Stimulated activated CD8-positive, alpha-beta memory T cell treated with anti-CD3 and anti-CD28 coated beads, Interleukin-4, amount 100 ng/mL, for 1 hour (primary cell): ENCODE data around the gene ITIH1.
"Not testable (repeated sequence)": the region's sequence is repeated elsewhere in the genome, so short reads cannot be mapped to it uniquely, and the experiment has no call there.

Source experiments
- DNase-seq, 2 donors: peaks; one replicate each; pipeline ENCODE4 v3.0.0-alpha.2; 2020; ENCODE audit warnings: low read depth in 2 of 2, low spot score in 1 of 2

Gene ITIH1

DNA sequence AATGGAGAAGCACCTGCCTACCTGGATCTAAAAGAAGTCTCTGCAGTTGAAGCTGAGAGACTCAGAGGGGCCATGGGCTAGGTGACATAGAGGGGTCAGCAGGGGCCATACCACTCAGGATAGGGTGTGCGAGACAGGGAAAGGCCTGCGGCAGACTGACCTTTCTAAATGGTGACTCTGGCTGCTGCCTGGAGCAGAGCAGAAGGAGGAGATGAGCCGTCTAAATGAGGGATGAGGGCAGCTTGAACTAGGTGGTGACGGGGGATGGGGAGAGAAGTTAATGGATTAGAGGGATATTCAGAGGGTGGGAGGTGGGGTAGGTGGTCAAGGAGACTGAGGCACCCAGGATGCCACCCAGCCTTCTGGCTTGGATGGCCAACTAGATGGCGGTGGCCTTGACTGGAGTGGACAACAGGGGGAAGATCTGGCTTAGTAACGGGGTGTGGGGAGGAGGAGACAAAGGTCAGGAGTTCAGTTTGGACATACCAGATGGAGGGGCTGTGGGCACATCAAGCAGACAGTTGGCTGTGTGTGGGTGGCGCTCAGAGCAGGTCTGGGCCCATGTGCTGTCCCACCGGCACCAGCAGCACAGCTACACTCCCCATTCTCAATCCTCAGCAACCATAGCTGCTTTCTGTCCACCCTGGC is 3.2 kb upstream of the ITIH1 start:
- DNase-seq, result no peak

DNA sequence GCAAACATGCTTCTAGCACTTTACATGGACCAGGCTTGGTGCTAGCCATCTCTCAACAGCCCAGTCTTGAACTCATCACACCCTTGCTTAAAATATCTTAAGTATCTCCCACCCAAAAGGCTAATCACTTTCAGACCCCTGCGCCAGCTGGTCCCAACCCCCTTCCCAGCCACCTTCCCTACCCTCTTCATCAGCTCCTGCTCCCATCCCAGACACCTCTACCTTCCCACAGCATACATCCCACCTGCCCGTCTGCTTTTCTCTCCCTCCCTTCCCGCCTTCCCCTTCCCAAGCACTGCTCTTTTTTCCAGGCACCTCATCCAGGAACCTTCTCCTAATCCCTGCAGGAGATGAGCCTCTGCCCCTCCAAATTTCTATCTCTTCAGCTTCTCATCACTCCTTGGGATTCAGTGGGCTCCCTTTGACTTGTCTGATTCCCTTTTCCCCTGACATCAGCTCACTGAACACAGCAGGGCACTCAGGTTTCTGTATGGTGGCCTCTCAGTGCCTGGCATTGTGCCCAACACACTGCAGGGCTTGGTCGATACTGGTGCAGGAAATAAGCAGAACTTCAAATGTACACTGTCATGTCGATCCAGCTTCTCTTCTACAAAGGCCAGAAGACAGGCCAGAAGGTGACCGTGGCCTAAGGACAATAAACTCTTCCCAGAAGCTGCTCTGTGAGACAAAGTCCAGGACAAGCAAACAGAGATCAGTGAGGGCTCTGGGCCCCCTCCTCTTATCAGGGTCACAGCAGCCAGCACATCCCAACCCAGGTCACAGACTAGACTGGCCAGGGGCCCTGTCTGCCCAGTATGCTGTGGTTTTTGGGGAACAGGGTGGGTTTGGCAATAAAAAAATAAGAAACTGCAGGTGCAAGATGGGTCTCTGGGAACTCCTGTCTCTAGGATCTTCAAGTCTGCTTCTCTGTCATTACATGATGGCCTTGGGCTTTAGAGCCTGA is 2.2 kb upstream of the ITIH1 start:
- no peak for DNase-seq

DNA sequence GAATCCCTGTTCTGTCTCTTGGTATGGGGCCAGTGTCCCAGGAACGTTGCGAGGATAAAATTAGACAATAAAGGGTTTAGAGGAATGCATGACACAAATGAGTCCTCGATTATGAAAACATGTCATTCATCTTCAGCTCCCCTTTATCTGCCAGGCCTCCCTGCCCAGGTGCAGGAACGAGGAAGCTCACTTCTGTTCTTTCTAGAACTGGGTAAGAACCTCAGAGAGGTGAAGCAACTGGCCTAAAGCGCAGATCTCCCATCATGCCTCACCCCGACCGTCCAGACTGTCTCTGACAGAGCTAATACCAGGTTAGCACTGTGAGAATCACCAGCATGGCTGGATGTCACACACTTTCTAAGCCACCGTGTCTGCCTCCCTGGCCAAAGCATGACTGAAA is 1.5 kb upstream of the ITIH1 start:
- DNase-seq, result no peak

DNA sequence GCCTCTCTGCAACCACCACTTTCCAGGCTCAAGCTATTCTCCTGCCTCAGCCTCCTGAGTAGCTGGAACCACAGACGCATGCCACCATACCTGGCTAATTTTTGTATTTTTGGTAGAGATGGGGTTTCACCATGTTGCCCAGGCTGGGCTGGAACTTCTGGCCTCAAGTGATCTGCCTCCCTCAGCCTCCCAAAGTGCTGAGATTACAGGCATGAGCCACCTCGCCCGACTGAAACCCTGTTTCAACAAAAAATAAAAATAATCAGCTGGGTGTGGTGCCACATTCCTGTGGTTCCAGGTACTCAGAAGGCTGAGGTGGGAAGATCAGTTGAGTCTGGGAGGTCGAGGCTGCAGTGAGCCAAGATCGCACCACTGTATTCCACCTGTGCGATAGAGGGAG is 913 bp upstream of the ITIH1 start:
- DNase-seq, result not testable (repeated sequence)

DNA sequence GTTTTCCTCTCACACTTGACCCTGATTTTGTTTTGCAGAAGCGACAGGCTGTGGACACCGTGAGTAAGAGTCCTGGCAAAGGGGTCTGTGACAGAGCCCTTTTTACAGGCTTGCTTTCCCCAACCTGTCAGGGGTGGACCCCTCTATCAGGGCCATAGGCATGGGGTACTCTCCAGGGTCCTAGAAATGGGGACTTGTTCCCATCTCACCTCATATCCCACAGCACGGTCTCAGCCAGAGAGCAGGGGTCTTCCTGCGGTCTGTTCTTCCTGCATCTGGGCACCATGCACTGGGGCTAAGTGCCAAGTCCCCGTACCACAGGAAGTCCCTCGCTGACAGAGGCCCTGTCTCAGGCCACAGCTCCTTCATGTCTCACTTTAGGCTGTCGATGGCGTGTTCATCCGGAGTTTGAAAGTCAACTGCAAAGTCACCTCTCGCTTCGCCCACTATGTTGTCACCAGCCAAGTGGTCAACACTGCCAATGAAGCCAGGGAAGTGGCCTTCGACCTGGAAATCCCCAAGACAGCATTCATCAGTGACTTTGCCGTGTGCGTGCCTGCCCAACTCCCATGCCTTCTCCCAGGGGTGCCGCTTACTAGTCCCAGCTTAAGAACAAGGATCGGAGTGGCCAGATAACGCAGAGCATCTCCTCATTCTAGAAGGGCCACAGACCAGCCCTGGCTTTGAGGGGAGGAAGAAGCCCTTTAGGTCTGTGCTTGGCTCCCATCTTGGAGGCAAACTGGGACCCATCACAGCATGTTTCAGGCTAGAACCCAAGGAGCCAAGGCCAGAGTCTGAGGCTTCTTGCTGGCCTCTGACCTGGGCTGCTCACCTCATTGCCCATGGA is 783 bp downstream of the ITIH1 start:
- no peak for DNase-seq

DNA sequence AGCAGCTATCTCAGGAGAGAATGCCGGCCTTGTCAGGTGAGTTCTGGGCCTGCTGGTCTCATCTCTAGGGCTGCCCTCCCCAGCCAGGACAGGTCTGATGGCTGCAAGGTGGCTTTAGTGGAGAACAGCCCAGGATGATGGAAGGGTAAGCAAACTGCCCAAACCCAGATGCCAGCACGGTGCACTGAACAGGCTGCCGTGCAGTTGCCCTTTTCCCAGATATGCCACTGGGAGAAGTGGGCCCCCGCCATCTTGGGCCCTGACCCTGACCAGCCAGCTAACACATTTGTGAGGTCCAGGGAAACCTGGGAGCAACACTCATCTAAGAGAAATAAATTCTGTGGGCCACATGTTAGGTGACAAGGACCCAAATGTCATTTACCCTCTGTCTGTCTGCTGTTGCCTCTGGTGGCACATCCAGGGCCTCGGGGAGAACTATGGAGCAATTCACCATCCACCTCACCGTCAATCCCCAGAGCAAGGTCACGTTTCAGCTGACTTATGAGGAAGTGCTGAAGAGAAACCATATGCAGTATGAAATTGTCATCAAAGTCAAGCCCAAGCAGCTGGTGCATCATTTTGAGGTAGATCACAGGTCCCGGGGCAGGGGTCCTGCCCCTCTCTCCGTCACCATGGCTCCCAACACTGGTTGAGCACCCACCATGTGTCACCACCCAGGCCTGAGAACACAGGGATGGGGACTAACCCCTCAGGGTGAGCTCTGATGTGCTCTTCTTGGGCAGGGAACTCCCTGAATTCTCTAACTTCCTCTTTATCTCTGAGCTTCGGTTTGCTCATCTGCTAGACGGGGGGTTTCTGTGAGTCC is 1.8 kb downstream of the ITIH1 start:
- DNase-seq, result no peak

DNA sequence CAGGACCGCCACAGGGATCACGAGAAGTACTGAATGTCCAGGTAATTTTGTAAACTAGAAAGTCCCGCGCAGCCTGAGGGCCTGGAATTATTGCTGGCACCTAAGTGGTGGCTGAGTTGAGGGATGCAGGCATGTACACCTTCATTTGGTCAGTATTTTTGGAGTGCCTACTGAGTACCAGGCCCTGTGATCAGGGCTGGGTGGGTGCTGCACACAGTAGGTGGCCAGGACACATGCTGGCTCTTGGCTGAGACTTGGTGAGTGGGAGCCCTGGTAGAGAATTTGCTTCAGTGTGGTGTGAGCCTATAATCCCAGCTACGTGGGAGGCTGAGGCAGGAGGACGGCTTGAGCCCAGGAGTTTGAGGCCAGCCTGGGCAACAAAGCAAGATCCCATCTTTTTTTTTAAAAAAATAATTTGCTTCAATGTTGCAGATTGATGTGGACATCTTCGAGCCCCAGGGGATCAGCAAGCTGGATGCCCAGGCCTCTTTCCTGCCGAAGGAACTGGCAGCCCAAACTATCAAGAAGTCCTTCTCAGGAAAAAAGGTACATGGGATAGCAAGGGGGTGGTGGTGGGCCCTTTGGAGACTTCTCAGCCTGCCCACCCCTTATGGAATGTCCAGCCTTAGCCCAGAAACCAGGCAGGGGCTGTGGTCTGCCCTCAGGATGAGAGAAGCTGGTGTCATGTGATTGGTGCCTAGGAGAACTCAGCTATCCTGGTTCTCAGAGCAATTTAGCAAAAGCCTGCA is 2.6 kb downstream of the ITIH1 start:
- DNase-seq, result no peak

DNA sequence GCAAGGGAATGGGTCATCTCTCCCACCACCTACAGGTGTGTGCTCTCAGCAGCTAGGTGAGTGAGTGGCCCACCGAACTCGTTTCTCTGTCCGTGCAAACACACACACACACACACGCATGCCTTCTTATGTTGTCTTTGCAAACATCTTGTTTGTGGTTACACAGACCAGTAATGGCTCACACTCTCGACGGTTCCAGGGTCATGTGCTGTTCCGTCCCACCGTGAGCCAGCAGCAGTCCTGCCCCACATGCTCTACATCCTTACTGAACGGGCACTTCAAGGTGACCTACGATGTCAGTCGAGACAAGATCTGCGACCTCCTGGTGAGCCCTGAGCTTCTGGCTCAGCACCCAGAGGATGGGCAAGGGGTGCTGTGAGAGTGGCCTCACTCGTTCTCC is 4.3 kb downstream of the ITIH1 start:
- no peak for DNase-seq

DNA sequence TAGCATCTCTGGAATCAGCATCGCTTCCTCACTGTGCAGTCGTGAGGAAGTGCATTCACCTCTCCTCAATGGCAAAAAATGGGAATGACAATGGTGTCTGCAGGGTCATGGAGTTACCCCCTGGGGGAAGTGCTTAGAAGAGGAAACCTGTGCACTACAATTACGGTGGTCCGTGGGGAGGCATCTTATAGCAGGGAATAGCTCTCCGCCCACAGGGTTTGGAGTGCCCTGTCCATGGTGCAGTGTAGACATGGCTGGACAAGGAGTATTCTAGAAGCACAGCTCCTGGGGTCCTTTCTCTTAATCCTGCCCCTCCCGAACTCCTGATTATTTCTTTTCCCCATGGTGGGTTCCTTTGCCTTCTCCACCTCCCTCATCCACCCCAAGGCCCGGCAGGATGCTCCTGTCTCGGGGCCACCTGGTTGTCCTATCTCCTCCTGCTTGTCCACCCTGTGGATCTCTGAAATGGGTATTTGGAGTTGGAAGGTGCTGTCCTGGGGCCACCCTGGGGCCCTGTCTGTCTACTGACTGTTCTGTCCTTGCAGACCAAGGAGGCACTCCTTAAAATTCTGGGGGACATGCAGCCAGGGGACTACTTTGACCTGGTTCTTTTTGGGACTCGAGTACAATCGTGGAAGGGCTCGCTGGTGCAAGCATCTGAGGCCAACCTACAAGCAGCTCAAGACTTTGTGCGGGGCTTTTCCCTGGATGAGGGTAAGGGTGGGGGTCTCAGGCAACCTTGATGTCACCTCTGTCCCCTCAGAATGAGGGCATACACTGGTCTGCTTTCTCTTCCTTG is 5.2 kb downstream of the ITIH1 start:
- no peak for DNase-seq

DNA sequence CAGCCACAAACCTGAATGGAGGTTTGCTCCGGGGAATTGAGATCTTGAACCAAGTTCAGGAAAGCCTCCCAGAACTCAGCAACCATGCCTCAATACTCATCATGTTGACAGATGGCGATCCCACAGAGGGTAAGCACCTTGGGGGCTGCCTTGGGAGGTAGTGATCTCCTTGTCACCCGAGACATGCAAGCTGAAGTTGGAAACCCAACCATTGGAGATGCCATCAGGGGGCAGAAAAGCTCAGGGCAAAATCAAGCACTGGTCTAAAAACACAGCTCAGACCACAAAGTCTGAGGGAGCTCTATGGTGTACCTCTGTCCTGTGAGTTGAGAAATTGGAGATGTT is 5.8 kb downstream of the ITIH1 start:
- DNase-seq, result no peak

DNA sequence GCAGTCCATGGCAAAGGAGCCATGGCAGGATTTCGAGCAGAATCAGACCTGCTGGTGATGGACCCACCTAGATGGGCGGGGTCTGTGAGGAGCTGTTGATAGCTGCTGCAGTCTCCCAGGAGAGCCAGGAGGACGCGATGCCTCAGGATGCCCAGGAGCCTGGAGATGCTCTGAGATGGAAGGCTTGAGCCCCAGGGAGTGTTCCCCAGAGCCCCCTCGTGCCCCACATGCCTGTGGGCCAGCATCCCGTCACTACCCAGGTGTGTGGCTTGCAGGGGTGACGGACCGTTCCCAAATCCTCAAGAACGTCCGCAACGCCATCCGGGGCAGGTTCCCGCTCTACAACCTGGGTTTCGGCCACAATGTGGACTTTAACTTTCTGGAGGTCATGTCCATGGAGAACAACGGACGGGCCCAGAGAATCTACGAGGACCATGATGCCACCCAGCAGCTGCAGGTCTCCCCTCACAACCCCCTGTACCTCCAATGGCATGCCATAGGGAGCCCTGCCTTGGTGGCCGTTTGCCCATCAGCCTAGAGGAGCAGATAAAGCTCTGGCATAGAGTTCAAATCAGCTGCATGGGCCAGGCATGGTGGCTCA is 6.7 kb downstream of the ITIH1 start:
- DNase-seq, result no peak

DNA sequence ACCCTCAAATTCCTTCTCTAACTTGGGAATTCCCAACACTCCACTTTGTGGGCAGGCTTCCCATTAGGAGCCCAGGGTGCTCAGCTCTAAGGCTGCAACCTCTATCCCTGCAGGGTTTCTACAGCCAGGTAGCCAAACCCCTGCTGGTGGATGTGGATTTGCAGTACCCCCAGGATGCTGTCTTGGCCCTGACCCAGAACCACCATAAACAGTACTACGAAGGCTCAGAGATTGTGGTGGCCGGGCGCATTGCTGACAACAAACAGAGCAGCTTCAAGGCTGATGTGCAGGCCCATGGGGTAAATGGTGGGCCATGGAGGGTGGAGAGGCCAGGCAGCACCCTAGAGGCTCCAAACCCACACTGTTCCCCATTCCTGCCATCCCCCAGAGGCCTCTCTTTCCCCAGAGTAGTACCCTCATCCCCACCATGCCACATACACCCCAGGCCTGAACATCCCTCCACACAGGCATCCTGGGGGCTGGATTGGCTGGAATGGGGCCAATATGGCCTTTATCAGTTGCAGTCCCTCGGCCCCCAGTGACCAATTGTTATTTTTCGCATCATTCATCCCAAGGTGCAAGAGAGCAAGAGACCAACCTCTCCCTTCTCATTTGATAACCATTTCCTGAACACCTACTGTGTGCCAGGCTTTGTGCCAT is 7.7 kb downstream of the ITIH1 start:
- DNase-seq, result no peak

DNA sequence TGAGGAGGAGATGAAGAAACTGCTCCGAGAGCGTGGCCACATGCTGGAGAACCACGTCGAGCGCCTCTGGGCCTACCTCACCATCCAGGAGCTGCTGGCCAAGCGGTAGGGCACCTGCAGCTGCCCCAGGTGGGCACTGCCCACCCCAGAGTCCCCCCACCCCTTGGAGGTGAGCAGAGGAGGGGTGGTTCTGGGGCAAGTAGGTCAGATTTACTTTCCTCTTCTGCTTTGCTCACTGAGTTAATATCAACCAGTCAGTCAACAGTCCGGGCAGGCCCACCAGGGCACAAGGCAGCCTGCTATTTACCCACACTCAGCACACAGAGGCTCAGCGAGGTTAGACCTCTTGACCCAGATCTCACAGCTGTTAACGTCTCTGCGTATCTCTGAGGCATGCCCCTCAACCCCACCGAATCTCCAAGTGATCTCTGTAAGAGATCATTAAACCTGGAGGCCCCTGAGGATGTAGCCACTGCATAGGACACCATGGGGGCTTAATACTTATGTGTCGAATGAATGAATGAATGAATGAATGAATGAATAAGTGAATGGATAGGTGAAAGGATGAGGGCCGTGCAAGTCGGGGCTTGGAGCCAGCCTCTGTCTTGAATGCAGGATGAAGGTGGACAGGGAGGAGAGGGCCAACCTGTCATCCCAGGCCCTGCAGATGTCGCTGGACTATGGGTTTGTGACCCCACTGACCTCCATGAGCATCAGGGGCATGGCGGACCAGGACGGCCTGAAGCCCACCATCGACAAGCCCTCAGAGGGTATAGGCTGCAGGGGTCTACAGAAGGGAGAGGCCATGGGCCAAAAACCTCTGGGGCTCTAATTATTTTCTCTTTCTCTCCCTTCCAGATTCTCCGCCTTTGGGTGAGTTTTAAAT is 9.2 kb downstream of the ITIH1 start:
- no peak for DNase-seq

DNA sequence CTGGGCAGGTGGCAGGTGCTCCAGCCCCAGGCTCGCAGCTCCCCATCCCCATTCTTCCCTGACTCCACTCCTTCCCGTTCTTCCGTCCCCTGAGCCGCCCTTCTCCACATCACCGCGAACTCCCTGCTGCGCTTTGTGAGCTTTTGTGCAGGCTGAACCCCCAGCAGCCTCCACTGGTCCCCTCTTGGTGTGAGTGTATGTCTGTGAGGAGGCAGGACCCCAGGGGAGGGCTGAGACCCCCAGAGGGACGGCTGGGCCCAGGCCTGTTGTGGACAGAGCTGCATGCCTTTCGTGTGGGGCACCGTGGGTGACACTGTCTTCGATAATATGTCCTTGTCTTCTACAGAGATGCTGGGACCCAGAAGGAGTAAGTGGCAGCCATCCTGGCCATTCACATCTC is 9.8 kb downstream of the ITIH1 start:
- no peak for DNase-seq

DNA sequence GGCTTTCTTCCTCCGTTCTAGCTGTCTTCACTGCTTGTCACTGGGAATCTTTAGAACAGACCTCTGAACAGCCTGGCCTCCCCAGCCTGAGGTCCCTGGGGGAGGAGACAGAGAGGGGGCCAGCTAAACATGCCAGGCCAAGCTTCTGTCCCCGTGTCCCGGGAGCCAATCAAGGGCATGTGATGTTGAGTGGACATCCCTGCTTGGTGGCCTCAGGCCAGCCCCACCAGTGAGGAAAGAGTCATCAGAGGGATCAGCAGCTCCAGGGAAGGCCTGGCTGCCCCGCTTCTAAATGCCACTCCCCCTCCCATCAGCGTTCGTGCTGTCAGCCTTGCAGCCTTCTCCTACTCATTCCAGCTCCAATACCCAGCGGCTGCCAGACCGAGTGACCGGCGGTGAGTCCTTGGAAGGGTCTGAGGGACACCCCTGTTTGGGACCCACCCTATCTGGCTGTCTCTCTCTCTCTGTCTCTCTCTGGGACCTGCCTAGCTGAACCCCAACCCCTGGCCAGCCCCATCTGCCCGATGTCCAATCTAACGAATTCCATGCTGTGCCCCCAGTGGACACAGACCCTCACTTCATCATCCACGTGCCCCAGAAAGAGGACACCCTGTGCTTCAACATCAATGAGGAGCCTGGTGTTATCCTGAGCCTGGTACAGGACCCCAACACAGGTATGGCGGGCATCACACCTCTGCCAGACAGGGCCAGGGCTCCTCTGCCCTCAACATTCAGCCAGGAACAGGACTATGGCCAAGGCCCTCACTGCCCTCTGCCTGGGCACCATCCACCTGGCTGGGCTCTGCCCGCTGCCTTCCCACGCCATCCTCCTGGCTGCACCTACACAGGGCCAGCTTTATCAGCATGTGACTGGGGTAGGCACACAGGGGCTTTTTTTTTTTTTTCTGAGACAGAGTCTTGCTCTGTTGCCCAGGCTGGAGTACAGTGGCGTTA is 10.6 kb downstream of the ITIH1 start:
- no peak for DNase-seq
